MM.1S (cell line): ENCODE data around the gene NEGR1.

ENCODE experiments used
- DNase-seq: peaks from one replicate; pipeline ENCODE4 v3.0.0-alpha.2; 2015
- H2AFZ ChIP-seq: fragments of 300-600 bp; sonication (generic); 2 replicates; pipeline ENCODE4 v1.6.0; 2016; ENCODE audit warnings: antibody characterized with exemption, low read length
- H3F3A ChIP-seq: fragments of 300-600 bp; sonication (generic); 2 replicates; pipeline ENCODE4 v1.6.1; 2016; ENCODE audit warnings: mild to moderate bottlenecking, antibody characterized with exemption, low read length, moderate library complexity, mixed read lengths; ENCODE audit not compliant: insufficient read depth
- H3K27ac ChIP-seq: fragments of 300-600 bp; sonication (generic); 2 replicates; pipeline ENCODE4 v1.5.1; 2016; ENCODE audit warnings: mild to moderate bottlenecking, low read length
- H3K27me3 ChIP-seq: fragments of 300-600 bp; sonication (generic); replicated peaks from 2 replicates; pipeline ENCODE4 v1.6.0; 2016; ENCODE audit warnings: low read length; ENCODE audit not compliant: insufficient read depth
- H3K36me3 ChIP-seq: fragments of 300-600 bp; sonication (generic); replicated peaks from 2 replicates; pipeline ENCODE4 v1.6.1; 2016; ENCODE audit warnings: mild to moderate bottlenecking, low read length, mixed read lengths; ENCODE audit not compliant: insufficient read depth
- H3K4me1 ChIP-seq: fragments of 300-600 bp; sonication (generic); 2 replicates; pipeline ENCODE4 v1.6.1; 2016; ENCODE audit warnings: low read length, mixed read lengths
- H3K4me2 ChIP-seq: fragments of 300-600 bp; sonication (generic); 2 replicates; pipeline ENCODE4 v1.6.0; 2016; ENCODE audit warnings: low read depth, low read length
- H3K4me3 ChIP-seq: fragments of 300-600 bp; sonication (generic); 2 replicates; pipeline ENCODE4 v1.5.1; 2016; ENCODE audit warnings: low read length, mixed read lengths
- H3K79me2 ChIP-seq: fragments of 300-600 bp; sonication (generic); 2 replicates; pipeline ENCODE4 v1.6.1; 2016; ENCODE audit warnings: mixed run types, low read length, mixed read lengths
- H3K9ac ChIP-seq: fragments of 300-600 bp; sonication (generic); 2 replicates; pipeline ENCODE4 v1.6.1; 2016; ENCODE audit warnings: low read length, mixed read lengths
- H3K9me2 ChIP-seq: fragments of 300-600 bp; sonication (generic); replicated peaks from 2 replicates; pipeline ENCODE4 v1.6.1; 2016; ENCODE audit warnings: mild to moderate bottlenecking, low read length, mixed read lengths; ENCODE audit not compliant: insufficient read depth
- H3K9me3 ChIP-seq: fragments of 300-600 bp; sonication (generic); replicated peaks from 2 replicates; pipeline ENCODE4 v1.6.1; 2016; ENCODE audit warnings: mild to moderate bottlenecking, low read length, mixed read lengths; ENCODE audit not compliant: insufficient read depth
- H4K20me1 ChIP-seq: fragments of 300-600 bp; sonication (generic); 2 replicates; pipeline ENCODE4 v1.6.1; 2016; ENCODE audit warnings: mild to moderate bottlenecking, low read length, moderate library complexity, mixed read lengths; ENCODE audit not compliant: insufficient read depth
- EZH2 ChIP-seq: fragments of 300-600 bp; sonication (generic); optimal IDR thresholded peaks from 2 replicates; pipeline ENCODE3; 2017; ENCODE audit warnings: low read depth, mild to moderate bottlenecking, antibody characterized with exemption, low read length, mixed read lengths
- EZH2phosphoT487 ChIP-seq: fragments of 300-600 bp; sonication (generic); IDR thresholded peaks from 2 replicates; pipeline ENCODE4 v1.6.1; 2018; ENCODE audit warnings: antibody characterized with exemption, low read length
- TF ChIP-seq, protein P1 (sequence below): fragments of 300-600 bp; sonication (generic); IDR thresholded peaks from 2 replicates; pipeline ENCODE4 v1.5.1; 2016; ENCODE audit warnings: antibody characterized with exemption, low read length, mixed read lengths

The NEGR1 gene

GRCh38 chr1:72011721-72012120 is 270.6 kb downstream of the NEGR1 start:
- DNase-seq, result no peak
- H3K36me3 ChIP-seq, result no peaks in the 10 kb centered on the region
- no peak for TF ChIP-seq EZH2phosphoT487
- no peak for TF ChIP-seq EZH2
- TF ChIP-seq, protein P1, sequence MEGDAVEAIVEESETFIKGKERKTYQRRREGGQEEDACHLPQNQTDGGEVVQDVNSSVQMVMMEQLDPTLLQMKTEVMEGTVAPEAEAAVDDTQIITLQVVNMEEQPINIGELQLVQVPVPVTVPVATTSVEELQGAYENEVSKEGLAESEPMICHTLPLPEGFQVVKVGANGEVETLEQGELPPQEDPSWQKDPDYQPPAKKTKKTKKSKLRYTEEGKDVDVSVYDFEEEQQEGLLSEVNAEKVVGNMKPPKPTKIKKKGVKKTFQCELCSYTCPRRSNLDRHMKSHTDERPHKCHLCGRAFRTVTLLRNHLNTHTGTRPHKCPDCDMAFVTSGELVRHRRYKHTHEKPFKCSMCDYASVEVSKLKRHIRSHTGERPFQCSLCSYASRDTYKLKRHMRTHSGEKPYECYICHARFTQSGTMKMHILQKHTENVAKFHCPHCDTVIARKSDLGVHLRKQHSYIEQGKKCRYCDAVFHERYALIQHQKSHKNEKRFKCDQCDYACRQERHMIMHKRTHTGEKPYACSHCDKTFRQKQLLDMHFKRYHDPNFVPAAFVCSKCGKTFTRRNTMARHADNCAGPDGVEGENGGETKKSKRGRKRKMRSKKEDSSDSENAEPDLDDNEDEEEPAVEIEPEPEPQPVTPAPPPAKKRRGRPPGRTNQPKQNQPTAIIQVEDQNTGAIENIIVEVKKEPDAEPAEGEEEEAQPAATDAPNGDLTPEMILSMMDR, result no peak
- no peak overlapping the region for H3K4me2 ChIP-seq
- H3K9me3 ChIP-seq, result no peaks in the 10 kb centered on the region
- H3K79me2 ChIP-seq, result no peaks in the 10 kb centered on the region
- H2AFZ ChIP-seq, result no peak overlapping the region
- no peaks in the 10 kb centered on the region for H4K20me1 ChIP-seq
- no peak overlapping the region for H3K4me3 ChIP-seq
- no peaks in the 10 kb centered on the region for H3F3A ChIP-seq
- no peaks in the 10 kb centered on the region for H3K27me3 ChIP-seq
- H3K9ac ChIP-seq, result no peak overlapping the region
- peaks cover 11% of the 10 kb centered on the region for H3K4me1 ChIP-seq
- H3K9me2 ChIP-seq, result no peaks in the 10 kb centered on the region
- H3K27ac ChIP-seq, result no peak overlapping the region

DNA sequence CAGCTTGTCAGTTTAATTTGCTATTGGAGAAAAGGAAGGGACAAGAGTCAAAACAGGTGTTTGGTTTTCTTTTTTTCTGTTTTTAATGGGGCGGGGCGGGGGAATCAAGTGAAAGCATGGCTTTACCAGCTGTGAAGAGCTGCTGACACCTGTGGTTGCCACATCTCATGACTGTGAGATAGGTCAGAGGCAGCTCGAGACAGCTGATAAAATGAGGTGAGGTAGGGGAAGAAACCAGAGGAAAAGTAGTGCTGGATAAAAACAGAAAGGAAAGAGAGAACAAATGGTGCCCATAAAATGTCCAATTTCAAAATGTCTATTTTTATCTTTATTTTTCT is 272.3 kb downstream of the NEGR1 start:
- peak overlapping the region; percentile 44; the same call in 1 of the 2 replicates for H3K4me2 ChIP-seq

DNA sequence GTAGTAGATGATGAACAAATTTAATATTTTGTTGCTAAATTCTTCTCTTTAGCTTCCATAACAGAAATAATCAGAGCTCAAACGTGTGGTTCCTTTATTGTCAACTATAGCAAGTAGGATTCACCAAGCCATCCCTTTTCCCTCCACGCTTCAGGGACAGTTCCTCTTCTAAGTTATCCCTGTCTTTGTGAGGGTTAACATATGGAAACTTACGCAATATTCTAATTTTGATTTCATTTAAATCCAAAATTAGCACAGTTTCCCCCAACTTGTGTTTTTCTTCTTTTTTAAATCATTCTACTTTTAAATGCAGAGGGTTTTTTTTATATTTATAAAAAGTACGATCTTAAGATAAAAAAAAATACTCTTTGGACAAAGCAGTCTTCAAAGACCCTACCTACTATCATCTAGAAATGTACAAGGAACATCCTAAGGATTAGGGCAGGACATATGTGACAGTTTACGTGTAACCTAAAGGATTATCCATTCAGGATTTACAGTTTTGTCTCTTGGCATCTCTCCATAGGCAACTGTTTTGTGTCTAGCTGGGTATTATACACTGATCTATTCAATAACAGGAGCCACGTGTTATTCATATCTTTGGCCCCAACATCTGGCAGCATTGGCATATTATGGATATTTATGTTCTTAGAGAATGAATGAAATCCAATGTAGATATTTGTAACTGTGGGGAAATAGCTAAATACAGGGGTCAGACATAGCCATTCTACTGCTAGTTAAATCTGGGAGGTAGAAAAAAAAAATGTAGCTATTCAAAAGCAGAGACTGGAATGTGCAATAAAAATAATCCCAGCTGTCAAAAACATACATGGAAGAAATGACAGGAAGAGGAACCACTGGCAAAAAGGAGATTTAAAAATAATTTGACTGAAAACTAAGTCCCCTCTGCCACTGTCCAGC is 272.9 kb downstream of the NEGR1 start:
- DNase-seq, result no peak
- H3F3A ChIP-seq, result no peaks in the 10 kb centered on the region
- no peak overlapping the region for H2AFZ ChIP-seq
- H3K36me3 ChIP-seq, result no peaks in the 10 kb centered on the region
- H3K4me1 ChIP-seq, result peaks cover 11% of the 10 kb centered on the region
- no peaks in the 10 kb centered on the region for H3K79me2 ChIP-seq
- no peak overlapping the region for H3K4me3 ChIP-seq
- H3K9me3 ChIP-seq, result no peaks in the 10 kb centered on the region
- no peaks in the 10 kb centered on the region for H3K27me3 ChIP-seq
- peak overlapping the region; percentile 44; the same call in 1 of the 2 replicates for H3K4me2 ChIP-seq
- H3K27ac ChIP-seq, result no peak overlapping the region
- H4K20me1 ChIP-seq, result no peaks in the 10 kb centered on the region
- TF ChIP-seq, protein P1, result no peak
- TF ChIP-seq EZH2phosphoT487 (no peak), EZH2 (no peak)
- H3K9me2 ChIP-seq, result no peaks in the 10 kb centered on the region
- H3K9ac ChIP-seq, result no peak overlapping the region

More for the DNA sequence above, 272.3 kb downstream of the NEGR1 start:
- H3K27me3 ChIP-seq, result no peaks in the 10 kb centered on the region
- H4K20me1 ChIP-seq, result no peaks in the 10 kb centered on the region
- no peaks in the 10 kb centered on the region for H3K9me2 ChIP-seq
- H3K4me1 ChIP-seq, result peaks cover 11% of the 10 kb centered on the region
- no peak overlapping the region for H3K9ac ChIP-seq
- H3K79me2 ChIP-seq, result no peaks in the 10 kb centered on the region
- H3K9me3 ChIP-seq, result no peaks in the 10 kb centered on the region
- H3K36me3 ChIP-seq, result no peaks in the 10 kb centered on the region
- H3K27ac ChIP-seq, result no peak overlapping the region
- H3F3A ChIP-seq, result no peaks in the 10 kb centered on the region
- no peak overlapping the region for H3K4me3 ChIP-seq
- DNase-seq, result peak; percentile 88
- TF ChIP-seq, protein P1, result peak; percentile 27
- TF ChIP-seq EZH2phosphoT487, result no peak
- no peak overlapping the region for H2AFZ ChIP-seq
